ENCODE results near the gene TRIM66.

TRIM66 gene

GRCh38 chr11:8574798-8575197 is 107.7 kb downstream of the TRIM66 start:
- in situ Hi-C loops (cut with MboI; ENCODE audit: low sequenced_read_pairs, unreplicated experiment) = no loop called here
- DNase-seq (ENCODE audit: low spot score) = no peak
- TF ChIP-seq, protein P1, sequence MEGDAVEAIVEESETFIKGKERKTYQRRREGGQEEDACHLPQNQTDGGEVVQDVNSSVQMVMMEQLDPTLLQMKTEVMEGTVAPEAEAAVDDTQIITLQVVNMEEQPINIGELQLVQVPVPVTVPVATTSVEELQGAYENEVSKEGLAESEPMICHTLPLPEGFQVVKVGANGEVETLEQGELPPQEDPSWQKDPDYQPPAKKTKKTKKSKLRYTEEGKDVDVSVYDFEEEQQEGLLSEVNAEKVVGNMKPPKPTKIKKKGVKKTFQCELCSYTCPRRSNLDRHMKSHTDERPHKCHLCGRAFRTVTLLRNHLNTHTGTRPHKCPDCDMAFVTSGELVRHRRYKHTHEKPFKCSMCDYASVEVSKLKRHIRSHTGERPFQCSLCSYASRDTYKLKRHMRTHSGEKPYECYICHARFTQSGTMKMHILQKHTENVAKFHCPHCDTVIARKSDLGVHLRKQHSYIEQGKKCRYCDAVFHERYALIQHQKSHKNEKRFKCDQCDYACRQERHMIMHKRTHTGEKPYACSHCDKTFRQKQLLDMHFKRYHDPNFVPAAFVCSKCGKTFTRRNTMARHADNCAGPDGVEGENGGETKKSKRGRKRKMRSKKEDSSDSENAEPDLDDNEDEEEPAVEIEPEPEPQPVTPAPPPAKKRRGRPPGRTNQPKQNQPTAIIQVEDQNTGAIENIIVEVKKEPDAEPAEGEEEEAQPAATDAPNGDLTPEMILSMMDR (IDR thresholded peaks at IDR 0.05; ENCODE audit: borderline replicate concordance, control extremely low read depth, extremely low read depth, insufficient read depth, missing control alignments) = no peak

- in situ Hi-C loops (cut with MboI; ENCODE audit: low sequenced_read_pairs, unreplicated experiment) = no loop called here
- no peak for DNase-seq (ENCODE audit: low spot score)
- TF ChIP-seq, protein P1 (IDR thresholded peaks at IDR 0.05; ENCODE audit: borderline replicate concordance, control extremely low read depth, extremely low read depth, insufficient read depth, missing control alignments) = no peak
These were observed 108.7 kb downstream of the TRIM66 start for GRCh38 chr11:8573777-8574176.

- peak; percentile 23 for DNase-seq (ENCODE audit: low spot score)
- in situ Hi-C loops (cut with MboI; ENCODE audit: low sequenced_read_pairs, unreplicated experiment) = loop anchor here (10.0 kb wide), 1 partner anchor 343 kb away; no protein-coding TSS in a partner anchor
- TF ChIP-seq, protein P1 (IDR thresholded peaks at IDR 0.05; ENCODE audit: borderline replicate concordance, control extremely low read depth, extremely low read depth, insufficient read depth, missing control alignments) = no peak
These were observed 114.8 kb downstream of the TRIM66 start for GRCh38 chr11:8567602-8568198.

DNA sequence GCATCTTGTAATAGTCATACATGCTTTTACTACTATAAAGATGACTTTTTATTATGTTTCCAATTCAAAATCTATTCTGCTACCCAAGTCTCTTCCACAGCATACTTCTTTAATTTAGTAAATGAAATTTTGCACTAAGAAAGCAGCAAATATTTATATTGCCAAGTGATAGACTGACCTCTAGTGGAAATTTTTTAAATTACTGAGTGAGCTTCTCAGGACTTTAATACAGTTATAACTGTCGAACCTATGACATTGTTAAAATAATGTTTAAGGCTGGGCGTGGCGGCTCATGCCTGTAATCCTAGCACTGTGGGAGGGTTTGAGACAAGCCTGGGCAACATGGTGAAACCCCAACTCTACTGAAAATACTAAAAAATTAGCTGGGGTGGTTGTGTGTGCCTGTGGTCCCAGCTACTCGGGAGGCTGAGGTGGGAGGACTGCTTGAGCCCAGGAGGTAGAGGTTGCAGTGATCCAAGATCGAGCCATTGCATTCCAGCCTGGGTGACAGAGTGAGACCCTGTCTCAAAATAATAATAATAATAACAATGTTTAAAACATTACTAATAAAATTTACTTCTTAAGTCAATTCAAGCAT is 115.8 kb downstream of the TRIM66 start:
- peak; percentile 17 for DNase-seq (ENCODE audit: low spot score)
- in situ Hi-C loops (cut with MboI; ENCODE audit: low sequenced_read_pairs, unreplicated experiment) = loop anchor here (10.0 kb wide), 1 partner anchor 342 kb away; no protein-coding TSS in a partner anchor
- TF ChIP-seq, protein P1 (IDR thresholded peaks at IDR 0.05; ENCODE audit: borderline replicate concordance, control extremely low read depth, extremely low read depth, insufficient read depth, missing control alignments) = peak; percentile 45

DNA sequence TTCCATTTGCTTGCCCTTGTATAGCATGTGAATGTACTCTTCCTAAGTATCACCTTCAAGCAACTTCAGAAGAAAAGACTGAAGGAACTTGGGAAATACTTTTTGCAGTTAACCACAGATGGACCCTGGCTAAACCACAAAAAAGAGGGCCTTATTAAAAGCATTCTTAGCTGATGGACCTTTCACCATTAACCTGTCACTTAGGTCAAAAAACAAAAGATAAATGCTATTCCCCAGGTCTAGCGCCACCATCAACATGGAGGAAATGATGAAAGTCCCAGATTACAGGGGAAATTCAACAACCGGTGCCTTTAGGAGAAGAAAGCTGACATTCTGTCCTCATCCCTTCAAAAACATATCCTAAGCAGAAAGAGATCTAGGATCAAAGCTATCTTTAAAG is 117.9 kb downstream of the TRIM66 start:
- no peak for DNase-seq (ENCODE audit: low spot score)
- TF ChIP-seq, protein P1 (IDR thresholded peaks at IDR 0.05; ENCODE audit: borderline replicate concordance, control extremely low read depth, extremely low read depth, insufficient read depth, missing control alignments) = no peak
- in situ Hi-C loops (cut with MboI; ENCODE audit: low sequenced_read_pairs, unreplicated experiment) = loop anchor here (10.0 kb wide), 1 partner anchor 340 kb away; no protein-coding TSS in a partner anchor
